Smooth muscle cell (in vitro differentiated cells): ENCODE data around the gene SF1. TPM values are rescaled to one million over a fixed set of nuclear protein-coding genes. Genes with fewer than 3 reads are reported as not detected.

Experiments
- DNase-seq: peaks from one replicate; lab custom pipeline; 2025; ENCODE audit not compliant: unreplicated experiment; lab: John Stamatoyannopoulos, UW
- H2AFZ ChIP-seq: fragments of 200-600 bp; sonication (generic); 2 replicates; pipeline ENCODE4 v1.6.0; 2016; ENCODE audit warnings: antibody characterized with exemption, low read depth, mild to moderate bottlenecking
- H3F3A ChIP-seq: fragments of 200-600 bp; sonication (generic); 2 replicates; pipeline ENCODE4 v1.6.0; 2017; ENCODE audit warnings: antibody characterized with exemption, low read depth
- H3K27ac ChIP-seq: fragments of 200-600 bp; sonication (generic); 2 replicates; pipeline ENCODE4 v1.5.1; 2016; ENCODE audit warnings: low read depth, mild to moderate bottlenecking
- H3K27me3 ChIP-seq: fragments of 200-600 bp; sonication (generic); 2 replicates; pipeline ENCODE4 v1.6.1; 2016; ENCODE audit warnings: low read depth, mild to moderate bottlenecking
- H3K36me3 ChIP-seq: fragments of 200-600 bp; sonication (generic); 2 replicates; pipeline ENCODE4 v1.5.1; 2016; ENCODE audit warnings: low read depth
- H3K4me1 ChIP-seq: fragments of 200-600 bp; sonication (generic); 2 replicates; pipeline ENCODE4 v1.5.1; 2016; ENCODE audit warnings: low read depth
- H3K4me2 ChIP-seq: fragments of 200-600 bp; sonication (generic); 2 replicates; pipeline ENCODE4 v1.6.0; 2016; ENCODE audit warnings: mild to moderate bottlenecking
- H3K4me3 ChIP-seq: fragments of 200-600 bp; sonication (generic); 2 replicates; pipeline ENCODE4 v1.5.1; 2016; ENCODE audit warnings: mild to moderate bottlenecking
- H3K79me2 ChIP-seq: fragments of 200-600 bp; sonication (generic); 2 replicates; pipeline ENCODE4 v1.6.0; 2016; ENCODE audit warnings: low read depth, mild to moderate bottlenecking
- H3K9ac ChIP-seq: fragments of 200-600 bp; sonication (generic); 2 replicates; pipeline ENCODE4 v1.6.0; 2016; ENCODE audit warnings: low read depth
- H3K9me3 ChIP-seq: fragments of 200-600 bp; sonication (generic); replicated peaks from 2 replicates; pipeline ENCODE4 v1.5.1; 2016; ENCODE audit warnings: low read depth
- H4K20me1 ChIP-seq: fragments of 200-600 bp; sonication (generic); 2 replicates; pipeline ENCODE4 v1.6.0; 2016; ENCODE audit warnings: low read depth
- WGBS: methylation state at CpG from one replicate; pipeline ENCODE4 v1.1.7; 2016; ENCODE audit warnings: low lambda C conversion rate; 5-methylcytosine and 5-hydroxymethylcytosine counted together
- polyA plus RNA-seq: library from polyadenylated mRNA; unstranded; fragments of >200 nt; fragmentation: Nextera tagmentation; extraction: Ambion mirVana; gene quantifications from 2 replicates; pipeline ENCODE4 v1.2.1, GENCODE V29; 2016
- total RNA-seq: library from RNA; depleted of rRNA; stranded (reverse); fragments of >200 nt; gene quantifications from 2 replicates; pipeline ENCODE4 v1.2.3, GENCODE V29; 2014
- TF ChIP-seq, protein P1 (sequence below): fragments of 200-600 bp; sonication (generic); IDR thresholded peaks from 2 replicates; pipeline ENCODE4 v1.5.1; 2017; ENCODE audit warnings: borderline replicate concordance, mild to moderate bottlenecking, antibody characterized with exemption; ENCODE audit not compliant: insufficient read depth, poor library complexity, severe bottlenecking

Gene SF1
- total and polyA plus RNA-seq, 2 experiments from 2014 or later: 84.2 to 115 TPM

DNA sequence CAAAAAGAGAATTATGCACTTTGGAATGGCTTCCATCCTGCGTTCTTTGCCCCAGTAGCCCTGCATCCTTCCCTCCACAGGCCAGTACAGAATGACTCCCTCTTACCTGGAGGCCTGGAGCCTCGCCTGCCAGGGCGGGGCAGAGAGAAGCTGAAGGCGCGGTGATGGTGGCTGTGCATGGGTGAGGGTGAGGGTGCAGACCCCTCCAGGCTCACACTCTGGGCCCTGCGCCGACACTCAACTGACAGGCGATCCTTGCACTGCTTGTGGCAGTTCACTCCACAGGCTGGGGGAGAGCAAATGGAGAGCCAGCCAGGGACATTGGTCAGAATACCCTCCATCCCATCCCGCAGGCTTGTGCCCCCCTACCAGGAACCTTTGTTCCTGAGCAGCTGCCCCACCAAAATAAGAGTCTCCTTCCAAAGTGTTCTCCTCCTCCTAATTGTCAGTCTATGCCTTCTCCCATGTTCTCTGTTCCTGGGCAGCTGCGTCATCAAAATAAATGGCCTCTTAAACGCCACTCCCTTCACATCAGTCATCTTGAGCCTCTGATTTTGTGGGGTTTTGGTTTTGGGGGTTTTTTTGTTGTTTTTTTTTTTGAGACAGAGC lies 49.5 kb downstream of the SF1 start:
- Histone ChIP-seq H3K9me3 (no peaks in the 10 kb centered on the region), H3F3A (no peaks in the 10 kb centered on the region), H3K4me2 (no peak overlapping the region), H3K4me3 (no peak overlapping the region), H2AFZ (no peak overlapping the region), H3K79me2 (no peaks in the 10 kb centered on the region), H4K20me1 (no peaks in the 10 kb centered on the region), H3K27me3 (no peaks in the 10 kb centered on the region), H3K4me1 (no peaks in the 10 kb centered on the region), H3K36me3 (no peaks in the 10 kb centered on the region), H3K9ac (no peak overlapping the region), H3K27ac (no peak overlapping the region)
- TF ChIP-seq, protein P1, sequence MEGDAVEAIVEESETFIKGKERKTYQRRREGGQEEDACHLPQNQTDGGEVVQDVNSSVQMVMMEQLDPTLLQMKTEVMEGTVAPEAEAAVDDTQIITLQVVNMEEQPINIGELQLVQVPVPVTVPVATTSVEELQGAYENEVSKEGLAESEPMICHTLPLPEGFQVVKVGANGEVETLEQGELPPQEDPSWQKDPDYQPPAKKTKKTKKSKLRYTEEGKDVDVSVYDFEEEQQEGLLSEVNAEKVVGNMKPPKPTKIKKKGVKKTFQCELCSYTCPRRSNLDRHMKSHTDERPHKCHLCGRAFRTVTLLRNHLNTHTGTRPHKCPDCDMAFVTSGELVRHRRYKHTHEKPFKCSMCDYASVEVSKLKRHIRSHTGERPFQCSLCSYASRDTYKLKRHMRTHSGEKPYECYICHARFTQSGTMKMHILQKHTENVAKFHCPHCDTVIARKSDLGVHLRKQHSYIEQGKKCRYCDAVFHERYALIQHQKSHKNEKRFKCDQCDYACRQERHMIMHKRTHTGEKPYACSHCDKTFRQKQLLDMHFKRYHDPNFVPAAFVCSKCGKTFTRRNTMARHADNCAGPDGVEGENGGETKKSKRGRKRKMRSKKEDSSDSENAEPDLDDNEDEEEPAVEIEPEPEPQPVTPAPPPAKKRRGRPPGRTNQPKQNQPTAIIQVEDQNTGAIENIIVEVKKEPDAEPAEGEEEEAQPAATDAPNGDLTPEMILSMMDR: no peak
- WGBS: 89% methylated on average over 11 of the region's 11 CpGs
- DNase-seq: no peak

DNA sequence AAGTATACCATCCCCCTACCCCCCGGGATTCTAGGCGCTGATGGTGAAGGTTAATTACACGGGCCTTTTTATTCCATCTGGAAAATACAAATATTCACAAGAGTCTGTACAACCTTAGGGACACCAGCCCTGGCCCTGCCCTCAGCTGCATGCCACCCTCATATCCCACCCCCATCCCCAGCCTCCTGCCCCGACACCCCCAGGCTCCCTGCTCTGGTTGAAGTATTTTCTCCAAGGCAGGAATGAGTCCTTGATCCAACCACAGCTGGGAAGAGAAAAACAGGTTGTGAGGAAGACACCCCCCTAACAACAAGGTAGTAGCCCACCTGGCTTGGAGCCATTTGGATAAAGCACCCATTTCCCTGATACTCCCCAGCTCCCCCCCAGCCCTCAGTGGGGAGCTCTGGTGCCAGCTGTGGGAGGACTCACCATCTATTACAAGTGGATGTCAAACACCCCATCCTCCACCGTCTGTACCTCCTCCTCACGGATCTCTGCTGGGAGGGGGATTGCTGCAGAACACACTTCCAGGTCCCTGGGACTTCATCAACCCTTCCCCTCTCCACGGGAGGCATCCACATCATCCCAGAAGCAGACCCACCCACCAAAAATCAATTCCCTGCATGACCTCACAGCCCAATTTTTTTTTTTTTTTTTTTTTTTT lies 51.3 kb downstream of the SF1 start:
- Histone ChIP-seq H3K79me2 (no peaks in the 10 kb centered on the region), H3K27ac (no peak overlapping the region), H4K20me1 (no peaks in the 10 kb centered on the region), H3K4me2 (no peak overlapping the region), H3K9me3 (no peaks in the 10 kb centered on the region), H3K9ac (no peak overlapping the region), H3K27me3 (peaks cover 6% of the 10 kb centered on the region), H2AFZ (no peak overlapping the region), H3F3A (no peaks in the 10 kb centered on the region), H3K4me3 (no peak overlapping the region), H3K36me3 (no peaks in the 10 kb centered on the region), H3K4me1 (no peaks in the 10 kb centered on the region)
- no peak for DNase-seq
- WGBS: 82% methylated on average over 7 of the region's 7 CpGs
- TF ChIP-seq, protein P1: no peak

DNA sequence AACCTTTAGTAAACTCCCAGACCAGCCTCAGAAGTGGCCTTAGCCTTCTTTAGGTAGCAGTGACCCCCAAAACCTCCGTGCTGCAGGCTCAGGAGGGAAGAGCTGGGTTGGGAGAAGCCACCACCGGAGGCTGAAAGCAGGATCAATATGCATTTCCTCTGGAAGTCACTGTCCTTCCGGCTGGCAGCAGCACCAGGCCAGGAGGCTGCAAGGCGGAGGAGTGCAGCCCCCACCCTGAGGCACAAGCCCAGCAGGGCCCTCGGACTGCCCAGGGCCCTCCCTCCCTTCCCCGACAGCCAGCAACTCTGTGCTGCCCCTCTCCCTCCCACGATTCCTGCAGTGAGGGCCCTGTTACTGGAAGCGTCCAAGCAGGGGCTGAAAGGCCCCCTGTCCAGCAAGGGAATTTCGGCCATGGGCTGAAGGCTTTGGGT lies 52.1 kb downstream of the SF1 start:
- Histone ChIP-seq H3K9me3 (no peaks in the 10 kb centered on the region), H4K20me1 (no peaks in the 10 kb centered on the region), H2AFZ (peak overlapping the region; percentile 54), H3K27ac (no peak overlapping the region), H3K4me3 (no peak overlapping the region), H3K4me2 (no peak overlapping the region), H3K4me1 (no peaks in the 10 kb centered on the region), H3K27me3 (peaks cover 14% of the 10 kb centered on the region), H3K9ac (no peak overlapping the region), H3K79me2 (no peaks in the 10 kb centered on the region), H3K36me3 (no peaks in the 10 kb centered on the region), H3F3A (no peaks in the 10 kb centered on the region)
- TF ChIP-seq, protein P1: no peak
- DNase-seq: no peak
- WGBS: 32% methylated on average over 6 of the region's 9 CpGs
